Measurements from ENCODE around the gene GPI. TPM values are rescaled to one million over a fixed set of nuclear protein-coding genes. Genes with fewer than 3 reads are reported as not detected.

GPI gene
- total RNA-seq, 1 donor from 2014 or later: 185 TPM

DNA sequence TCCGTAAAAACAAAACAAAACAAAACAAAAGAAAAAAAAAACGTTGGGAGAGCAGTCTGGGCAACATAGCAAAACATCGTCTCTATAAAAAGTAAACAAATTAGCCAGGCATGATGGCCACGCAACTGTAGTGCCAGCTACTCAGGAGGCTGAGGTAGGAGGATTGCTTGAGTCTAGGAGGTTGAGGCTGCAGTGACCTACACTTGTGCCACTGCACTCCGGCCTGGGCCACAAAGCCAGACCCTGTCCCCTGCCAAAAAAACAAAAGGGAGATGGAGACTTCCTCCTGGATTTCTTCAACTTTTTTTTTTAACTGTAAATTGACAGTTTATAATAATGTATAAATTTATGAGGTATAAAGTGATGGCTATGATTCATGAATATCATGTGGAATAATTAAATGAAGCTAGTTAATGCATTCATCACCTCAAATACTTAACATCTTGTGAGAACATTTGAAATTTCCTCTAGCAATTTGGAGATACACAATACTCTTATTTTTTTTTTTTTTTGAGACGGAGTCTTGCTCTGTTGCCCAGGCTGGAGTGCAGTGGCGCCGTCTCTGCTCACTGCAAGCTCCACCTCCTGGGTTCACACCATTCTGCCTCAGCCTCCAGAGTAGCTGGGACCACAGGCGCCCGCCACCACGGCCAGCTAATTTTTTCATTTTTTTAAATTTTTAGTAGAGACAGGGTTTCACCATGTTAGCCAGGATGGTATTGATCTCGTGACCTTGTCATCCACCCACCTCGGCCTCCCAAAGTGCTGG is 41.1 kb downstream of the GPI start:
- no peak for DNase-seq

DNA sequence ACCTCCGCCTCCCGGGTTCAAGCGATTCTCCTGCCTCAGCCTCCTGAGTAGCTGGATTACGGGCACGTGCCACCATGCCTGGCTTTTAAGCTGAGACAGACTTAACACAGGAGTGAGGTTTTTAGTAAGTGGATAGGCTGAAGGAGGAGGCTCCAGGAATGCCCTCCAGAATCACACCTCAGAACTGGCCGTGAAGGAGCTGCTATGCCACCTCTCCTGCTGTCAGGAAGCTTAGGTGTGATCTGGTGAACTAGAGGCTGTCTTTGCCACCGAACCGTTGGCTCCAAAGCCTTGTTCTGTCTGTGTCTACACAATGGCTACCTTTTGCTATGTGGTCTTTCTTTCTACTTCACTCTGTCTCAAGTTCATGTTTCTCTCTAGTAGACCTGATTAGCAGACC is 43.4 kb downstream of the GPI start:
- DNase-seq: no peak

DNA sequence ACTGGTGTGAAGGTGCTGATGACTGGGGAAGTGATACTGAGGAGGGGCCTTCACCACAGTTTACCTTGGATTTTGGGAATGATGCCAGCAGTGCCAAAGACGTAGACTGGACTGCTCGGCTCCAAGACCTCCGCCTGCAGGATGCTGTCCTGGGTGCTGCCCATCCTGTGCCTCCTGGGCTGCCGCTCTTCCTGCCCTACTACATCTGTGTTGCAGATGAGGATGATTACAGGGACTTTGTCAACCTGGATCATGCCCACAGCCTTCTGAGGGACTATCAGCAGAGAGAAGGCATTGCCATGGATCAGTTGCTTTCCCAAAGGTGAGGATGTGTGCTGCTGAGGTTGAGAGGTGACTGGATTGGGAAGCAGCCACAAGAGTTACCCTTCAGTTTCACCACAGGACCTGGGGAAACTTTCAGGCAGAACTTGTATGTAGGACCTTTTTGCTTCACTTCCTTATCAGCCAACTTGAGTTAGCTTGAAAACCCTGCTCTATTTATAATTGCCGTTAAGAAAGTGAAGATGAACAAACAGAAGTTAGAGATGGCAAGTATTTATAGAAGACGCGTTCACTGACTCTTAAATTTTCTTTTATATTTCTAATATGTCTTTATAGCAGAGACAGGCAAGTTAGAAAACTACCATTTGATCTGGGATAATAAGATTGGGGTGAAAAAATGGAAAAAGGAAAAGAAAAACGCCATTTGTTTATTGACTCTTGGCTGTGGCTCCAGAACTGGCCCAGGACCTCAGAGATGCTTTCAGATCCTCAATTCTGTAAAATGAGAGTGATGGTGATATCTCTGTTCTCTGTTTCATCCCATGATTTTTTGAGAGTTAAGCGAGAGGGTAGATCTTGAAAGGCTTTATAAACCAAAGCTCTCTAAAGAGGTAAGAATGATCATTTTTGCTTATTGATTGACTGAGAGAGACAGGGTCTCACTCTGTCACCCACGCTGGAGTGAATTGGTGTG is 44.5 kb downstream of the GPI start:
- DNase-seq: no peak

GRCh38 chr19:34411216-34411615 is 46.2 kb downstream of the GPI start:
- no peak for DNase-seq

GRCh38 chr19:34416021-34416545 is 51.1 kb downstream of the GPI start:
- DNase-seq: no peak

DNA sequence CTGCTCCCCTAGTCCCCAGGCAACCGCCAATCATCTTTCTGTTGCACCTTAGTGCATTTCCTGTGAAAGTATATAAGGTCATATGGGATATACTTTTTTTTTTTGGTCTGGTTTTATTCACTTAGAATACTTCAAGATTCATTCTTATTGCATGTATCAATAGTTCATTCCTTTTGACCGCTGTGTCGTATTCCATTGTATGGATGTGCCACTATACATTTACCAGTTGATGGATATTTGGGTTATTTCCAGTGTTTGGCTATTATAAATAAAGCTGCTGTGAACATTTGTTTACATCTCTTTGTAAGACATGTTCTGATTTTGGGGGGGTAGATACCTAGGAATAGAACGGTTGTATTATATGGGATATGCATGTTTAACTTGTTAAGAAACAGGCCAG is 53.3 kb downstream of the GPI start:
- no peak for DNase-seq

GRCh38 chr19:34426096-34426661 is 61.2 kb downstream of the GPI start:
- no peak for DNase-seq

- DNase-seq: peak; percentile 35
These were observed 63.7 kb downstream of the GPI start for GRCh38 chr19:34428549-34429285.

- no peak for DNase-seq
These were observed 64.6 kb downstream of the GPI start for GRCh38 chr19:34429553-34429952.

DNA sequence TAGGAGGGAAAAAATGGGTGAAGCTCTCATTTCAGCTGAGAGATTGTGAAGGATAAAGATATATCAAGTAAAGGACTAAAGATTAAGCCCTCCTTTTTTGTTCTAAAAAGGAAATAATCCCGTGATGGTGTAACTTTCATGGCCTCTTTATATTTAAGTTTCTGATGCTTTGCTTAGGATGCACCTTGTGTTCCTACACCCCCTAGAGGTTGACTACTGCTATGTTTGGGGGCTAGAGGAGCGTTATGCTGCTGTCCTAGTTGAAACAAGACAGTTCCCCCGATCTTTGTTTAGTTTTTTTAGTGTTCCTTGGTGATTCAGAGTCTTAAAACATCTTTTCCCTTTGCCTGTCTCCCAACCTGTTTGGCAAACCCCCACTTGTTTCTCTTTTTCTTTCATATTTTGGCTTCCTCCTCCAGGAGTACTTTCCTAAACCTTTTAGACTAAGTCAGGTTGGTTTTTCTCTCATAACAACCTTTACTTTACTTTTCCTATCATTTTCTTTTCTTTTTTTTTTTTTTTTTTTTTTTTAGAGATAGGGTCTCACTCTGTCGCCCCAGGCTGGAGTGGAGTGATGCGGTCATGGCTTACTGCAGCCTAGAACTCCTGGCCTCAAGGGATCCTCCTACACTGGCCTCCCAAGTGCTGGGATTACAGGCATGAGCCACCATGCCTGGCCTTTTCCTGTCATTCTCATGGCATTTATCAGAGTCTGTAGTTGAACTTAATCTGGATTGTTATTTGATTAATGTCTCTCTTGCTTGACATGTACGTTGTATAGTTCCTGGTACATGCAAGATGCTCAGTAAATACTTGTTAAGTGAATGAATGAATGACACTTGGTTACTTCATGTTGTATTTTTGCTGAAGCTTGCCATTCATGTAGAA is 66.0 kb downstream of the GPI start:
- peak; percentile 52 for DNase-seq

DNA sequence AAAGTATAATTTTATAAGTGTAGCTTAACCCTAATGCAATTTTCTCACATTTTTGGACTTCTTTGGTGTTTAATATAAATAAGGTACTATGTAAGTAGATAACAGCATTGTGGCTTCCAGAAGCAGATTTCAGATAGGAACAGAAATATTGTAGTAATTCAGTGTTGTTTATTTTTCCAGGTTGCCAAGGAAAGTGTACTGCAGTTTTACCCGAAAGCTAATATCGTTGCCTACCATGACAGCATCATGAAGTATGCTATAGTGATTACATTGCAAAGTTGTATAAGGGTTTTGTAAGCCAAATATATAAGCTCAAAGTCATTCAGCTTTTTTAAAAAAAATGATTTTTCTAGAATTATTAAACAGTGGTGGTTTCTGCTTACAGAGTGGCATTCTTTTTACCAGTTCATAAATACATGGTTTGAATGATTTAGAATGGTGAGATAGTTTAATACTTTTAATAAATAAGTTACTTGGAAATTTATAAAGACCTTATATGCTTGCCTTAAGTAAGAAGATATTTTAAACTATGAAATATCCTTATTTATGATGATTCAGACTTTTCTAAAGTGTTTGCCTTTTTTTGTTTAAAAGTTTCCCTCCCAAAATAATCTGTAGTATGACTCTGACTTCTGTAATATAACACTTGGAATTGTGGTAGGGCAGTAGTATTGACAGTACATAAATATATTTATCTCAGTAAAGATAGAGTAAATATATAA is 66.8 kb downstream of the GPI start:
- no peak for DNase-seq

- DNase-seq: no peak
These were observed 67.8 kb downstream of the GPI start for GRCh38 chr19:34432797-34433196.

DNA sequence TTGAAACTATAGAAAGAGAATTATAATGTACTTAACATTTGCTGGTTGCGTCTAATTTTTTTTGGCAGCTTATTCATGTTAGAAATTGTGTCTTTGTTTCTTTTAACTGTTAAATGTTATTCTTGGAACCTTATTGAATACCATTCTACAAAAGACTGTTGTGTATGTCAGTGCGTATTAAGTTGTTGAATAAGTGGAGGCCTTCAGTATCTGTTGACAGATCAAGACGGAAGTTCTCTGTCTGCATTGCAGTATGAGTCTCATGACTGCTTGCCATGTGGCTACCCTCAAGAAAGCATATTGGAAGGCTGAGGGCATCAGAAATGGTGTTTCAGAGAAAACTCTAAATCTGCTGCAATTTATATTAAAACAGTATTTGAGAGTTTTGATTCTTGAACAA is 71.7 kb downstream of the GPI start:
- no peak for DNase-seq

DNA sequence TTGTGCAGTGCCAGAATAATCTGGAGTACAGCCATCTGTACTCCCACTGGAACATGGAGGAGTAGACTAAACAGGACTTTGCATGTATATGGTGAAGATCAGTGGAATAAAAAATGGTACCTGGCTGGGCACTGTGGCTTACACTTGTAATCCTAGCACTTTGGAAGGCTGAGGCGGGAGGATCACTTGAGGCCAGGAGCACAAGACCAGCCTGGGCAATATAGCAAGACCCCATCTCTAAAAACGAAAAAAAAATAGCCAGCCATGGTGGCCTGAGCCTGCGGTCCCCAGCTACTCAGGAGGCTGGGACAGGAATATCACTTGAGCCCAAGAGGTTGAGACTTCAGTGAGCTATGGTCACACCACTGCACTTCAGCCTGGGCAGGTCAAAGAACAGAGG is 83.2 kb downstream of the GPI start:
- no peak for DNase-seq

Other genes with a start within 250 kb of the GPI start
- 86.1 TPM for gene LSM14A, start 192.7 kb upstream of the GPI start, total RNA-seq
- 49.6 TPM for gene GARRE1, start 110.6 kb upstream of the GPI start, total RNA-seq
- gene PDCD2L, start 39.2 kb downstream of the GPI start, total RNA-seq: 15.8 TPM
- 131 TPM for gene UBA2, start 63.2 kb downstream of the GPI start, total RNA-seq
- gene WTIP, start 116.6 kb downstream of the GPI start, total RNA-seq: 13.6 TPM